NT2/D1 (cell line): ENCODE data around the gene MACROD1.
"Not testable (repeated sequence)": the region's sequence is repeated elsewhere in the genome, so short reads cannot be mapped to it uniquely, and the experiment has no call there.

Experiments
- SUZ12 ChIP-seq: IDR thresholded peaks from 2 replicates; pipeline ENCODE4 v1.6.1; 2011; ENCODE audit not compliant: insufficient read length, insufficient read depth; ENCODE audit errors: extremely low read depth
- ZNF274 ChIP-seq: IDR thresholded peaks from 2 replicates; pipeline ENCODE4 v1.6.1; 2011; ENCODE audit warnings: mild to moderate bottlenecking, low read depth, low read length

DNA sequence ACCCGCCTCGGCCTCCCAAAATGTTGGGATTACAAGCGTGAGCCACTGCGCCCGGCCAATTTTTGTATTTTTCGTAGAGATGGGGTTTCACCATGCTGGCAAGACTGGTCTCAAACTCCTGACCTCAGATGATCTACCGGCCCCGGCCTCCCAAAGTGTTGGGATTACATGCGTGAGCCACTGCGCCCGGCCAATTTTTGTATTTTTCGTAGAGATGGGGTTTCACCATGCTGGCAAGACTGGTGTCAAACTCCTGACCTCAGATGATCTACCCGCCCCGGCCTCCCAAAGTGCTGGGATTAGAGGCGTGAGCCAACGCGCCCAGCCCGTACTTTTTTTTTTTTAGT lies 192.0 kb downstream of the MACROD1 start:
- TF ChIP-seq ZNF274, SUZ12: not testable (repeated sequence)
